Skeletal muscle tissue (tissue), 4 donors: ENCODE data around the gene WIZ. TPM values are rescaled to one million over a fixed set of nuclear protein-coding genes. Genes with fewer than 3 reads are reported as not detected.

Source experiments
- H3K27ac ChIP-seq: one replicate; pipeline ENCODE4 v1.7.0; 2013; ENCODE audit warnings: mild to moderate bottlenecking, low read depth, low read length, inconsistent platforms
- H3K27me3 ChIP-seq, 3 donors: one replicate each; pipeline ENCODE4 v1.7.0; 2013; ENCODE audit warnings: low read length in 3 of 3; ENCODE audit not compliant: control insufficient read depth in 3 of 3, insufficient read depth in 3 of 3
- H3K36me3 ChIP-seq, 3 donors: one replicate each; pipeline ENCODE4 v1.7.0; 2013; ENCODE audit warnings: low read length in 3 of 3; ENCODE audit not compliant: control insufficient read depth in 3 of 3, insufficient read depth in 3 of 3
- H3K4me1 ChIP-seq, 3 donors: one replicate each; pipeline ENCODE4 v1.7.0; 2013; ENCODE audit warnings: low read length in 3 of 3, mild to moderate bottlenecking in 3 of 3; ENCODE audit not compliant: control insufficient read depth in 3 of 3, insufficient read depth in 3 of 3
- H3K4me3 ChIP-seq, 3 donors: one replicate each; pipeline ENCODE4 v1.7.0; 2013; ENCODE audit warnings: low read length in 3 of 3
- H3K9ac ChIP-seq, 3 donors: one replicate each; pipeline ENCODE4 v1.7.0; 2013; ENCODE audit warnings: low read length in 3 of 3, mild to moderate bottlenecking in 3 of 3, moderate library complexity in 2 of 3, low read depth in 1 of 3
- H3K9me3 ChIP-seq, 3 donors: one replicate each; pipeline ENCODE4 v1.7.0; 2013; ENCODE audit warnings: low read length in 3 of 3; ENCODE audit not compliant: control insufficient read depth in 3 of 3
- total RNA-seq: library from RNA; depleted of rRNA; stranded (reverse); fragments of >200 nt; gene quantifications from one replicate; pipeline ENCODE4 v1.2.3, GENCODE V29; 2014
- donor health status: Osteomylitis.

The WIZ gene
- total RNA-seq, 1 donor from 2014 or later = 3.7 TPM

DNA sequence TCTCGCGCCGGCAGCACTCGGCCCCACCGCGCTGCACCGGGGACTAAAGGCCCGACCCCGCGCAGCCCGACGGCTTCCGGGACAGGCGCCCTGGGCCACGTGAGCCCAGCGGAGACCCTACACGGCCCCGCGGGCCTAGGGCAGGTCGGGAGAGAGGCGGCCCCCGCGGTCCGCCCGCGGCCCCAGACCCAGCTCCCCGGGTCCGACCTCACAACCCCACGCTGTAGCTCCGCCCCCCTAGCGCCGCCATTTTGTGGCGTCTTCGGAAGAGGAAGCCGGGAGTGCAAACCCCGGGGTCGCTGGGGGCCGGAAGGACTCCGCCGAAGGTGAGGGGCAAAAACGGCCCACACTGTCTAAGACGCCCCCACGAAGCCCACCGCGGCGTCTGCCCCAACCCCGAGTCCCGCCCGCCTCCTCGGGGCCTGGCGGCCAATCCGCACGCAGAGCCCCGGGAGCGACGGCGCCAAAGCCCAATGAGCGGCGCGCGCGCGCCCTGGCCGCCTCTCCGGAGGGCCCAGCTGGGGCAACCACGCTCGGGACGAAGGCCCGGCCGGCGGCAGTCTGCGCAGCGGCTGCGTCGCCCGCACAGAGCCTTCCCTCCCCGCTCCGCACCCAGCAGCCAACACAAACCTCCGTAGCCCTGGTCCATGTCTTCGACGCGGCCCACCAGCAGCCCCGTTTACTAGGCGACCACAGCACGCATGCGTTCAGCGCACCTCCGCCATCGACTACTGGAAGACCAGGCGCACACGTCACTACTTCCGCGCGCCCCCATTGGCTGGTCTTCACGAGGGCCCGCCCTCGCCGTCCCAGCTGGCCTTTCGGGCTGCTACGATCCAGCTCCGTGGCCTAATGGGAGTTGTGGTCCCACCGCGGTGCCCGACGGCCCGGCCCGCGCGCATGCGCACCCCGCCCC, 70.4 kb downstream of the WIZ start, which contains the start of gene AKAP8:
Gene AKAP8, minus strand, starts transcription at position 705 of the 916 bp plus-strand sequence. Its CDS starts 56 bp downstream, at position 649.
- no peaks in the 10 kb centered on the region for H3K27me3 ChIP-seq
- H3K4me3 ChIP-seq = peak within 1 kb of the TSS; percentile 96 to 100 (median 99)
- H3K27ac ChIP-seq = peak within 1 kb of the TSS; percentile 96
- H3K9me3 ChIP-seq = no peaks in the 10 kb centered on the region
- peaks cover 35 to 51% (median 41%) of the 10 kb centered on the region in 3 donors for H3K4me1 ChIP-seq
- peaks cover 2 to 4% (median 3%) of the 10 kb centered on the region in 3 donors for H3K36me3 ChIP-seq
- H3K9ac ChIP-seq = peak within 1 kb of the TSS; percentile 97 to 99 (median 98)

- H3K9ac ChIP-seq = peak overlapping the region; percentile 97 to 99 (median 98)
- peak overlapping the region; percentile 96 for H3K27ac ChIP-seq
- peaks cover 41 to 57% (median 48%) of the 10 kb centered on the region in 3 donors for H3K4me1 ChIP-seq
- peaks cover 3 to 6% (median 4%) of the 10 kb centered on the region in 3 donors for H3K36me3 ChIP-seq
- H3K27me3 ChIP-seq = no peaks in the 10 kb centered on the region
- no peaks in the 10 kb centered on the region for H3K9me3 ChIP-seq
- peak overlapping the region; percentile 96 to 100 (median 99) for H3K4me3 ChIP-seq
Observed at GRCh38 chr19:15378534-15379082, 71.1 kb downstream of the WIZ start.

DNA sequence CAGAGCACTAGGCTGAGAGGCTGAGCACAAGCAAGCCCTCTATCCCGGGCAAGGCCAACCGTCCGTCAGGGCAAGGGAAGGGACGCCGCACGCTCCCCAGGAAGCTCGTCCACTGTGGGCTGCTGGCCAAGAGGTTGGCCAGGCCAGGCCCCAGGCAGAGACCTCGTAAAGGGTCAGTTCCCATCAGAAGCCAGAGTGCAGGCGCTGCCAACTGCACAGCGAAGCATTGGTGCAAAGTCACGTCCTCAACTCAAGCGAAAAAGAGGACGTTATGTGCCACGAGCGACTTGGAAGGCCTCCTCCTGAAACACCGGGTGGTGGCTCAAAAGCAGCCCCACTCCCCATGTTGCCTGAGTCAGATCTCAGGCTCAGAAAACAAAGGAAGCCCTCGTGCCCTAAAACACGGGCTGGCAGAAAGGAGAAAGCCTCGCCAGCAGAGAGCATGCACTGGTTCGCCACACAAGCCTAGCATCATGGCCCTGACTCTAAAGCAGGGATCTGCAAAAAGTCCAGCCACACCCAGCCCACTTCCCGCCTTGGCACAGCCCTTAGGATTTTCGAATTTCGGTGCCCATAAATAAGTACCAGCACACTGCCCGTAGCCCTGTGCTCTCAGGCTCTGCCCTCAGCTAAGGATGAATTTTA, 74.8 kb downstream of the WIZ start:
- H3K9ac ChIP-seq = peak overlapping the region; percentile 70 to 81 (median 73)
- H3K4me1 ChIP-seq = peaks cover 41 to 48% (median 47%) of the 10 kb centered on the region in 3 donors
- H3K36me3 ChIP-seq = peaks cover 21 to 35% (median 33%) of the 10 kb centered on the region in 3 donors
- H3K27ac ChIP-seq = peak overlapping the region; percentile 73
- H3K9me3 ChIP-seq = no peaks in the 10 kb centered on the region
- H3K4me3 ChIP-seq = peak overlapping the region; percentile 19 to 70 (median 58)
- no peaks in the 10 kb centered on the region for H3K27me3 ChIP-seq

- Histone ChIP-seq H3K9me3 (no peaks in the 10 kb centered on the region), H3K27me3 (no peaks in the 10 kb centered on the region), H3K27ac (peak overlapping the region; percentile 73), H3K9ac (peak overlapping the region in 2 of 3 donors; percentile 70 to 81), H3K4me1 (peaks cover 41 to 48% (median 47%) of the 10 kb centered on the region in 3 donors), H3K36me3 (peaks cover 28 to 42% (median 41%) of the 10 kb centered on the region in 3 donors), H3K4me3 (peak overlapping the region; percentile 19 to 70 (median 58))
Observed at GRCh38 chr19:15374105-15374651, 75.6 kb downstream of the WIZ start.

GRCh38 chr19:15373644-15374043, 76.1 kb downstream of the WIZ start:
- Histone ChIP-seq H3K4me3 (no peak overlapping the region), H3K9ac (peak overlapping the region in 1 of 3 donors; percentile 81), H3K27ac (peak overlapping the region; percentile 73), H3K27me3 (no peaks in the 10 kb centered on the region), H3K4me1 (peaks cover 41 to 46% (median 44%) of the 10 kb centered on the region in 3 donors), H3K9me3 (no peaks in the 10 kb centered on the region), H3K36me3 (peaks cover 33 to 47% (median 44%) of the 10 kb centered on the region in 3 donors)

GRCh38 chr19:15372891-15373301, 76.9 kb downstream of the WIZ start:
- peaks cover 33 to 42% (median 38%) of the 10 kb centered on the region in 3 donors for H3K4me1 ChIP-seq
- no peak overlapping the region for H3K27ac ChIP-seq
- no peaks in the 10 kb centered on the region for H3K27me3 ChIP-seq

GRCh38 chr19:15372470-15372869, 77.3 kb downstream of the WIZ start:
- Histone ChIP-seq H3K36me3 (peaks cover 45 to 57% (median 56%) of the 10 kb centered on the region in 3 donors), H3K9ac (no peak overlapping the region), H3K4me3 (no peak overlapping the region), H3K9me3 (no peaks in the 10 kb centered on the region), H3K27ac (no peak overlapping the region), H3K27me3 (no peaks in the 10 kb centered on the region), H3K4me1 (peaks cover 29 to 41% (median 34%) of the 10 kb centered on the region in 3 donors)

More at GRCh38 chr19:15372891-15373301, 76.9 kb downstream of the WIZ start:
- no peaks in the 10 kb centered on the region for H3K9me3 ChIP-seq
- H3K36me3 ChIP-seq = peaks cover 41 to 54% (median 52%) of the 10 kb centered on the region in 3 donors
- H3K4me3 ChIP-seq = no peak overlapping the region
- H3K9ac ChIP-seq = no peak overlapping the region

- H3K4me3 ChIP-seq = no peak overlapping the region
- peaks cover 23 to 36% (median 28%) of the 10 kb centered on the region in 3 donors for H3K4me1 ChIP-seq
- H3K27ac ChIP-seq = no peak overlapping the region
- no peak overlapping the region for H3K9ac ChIP-seq
- no peaks in the 10 kb centered on the region for H3K27me3 ChIP-seq
- peaks cover 51 to 61% (median 59%) of the 10 kb centered on the region in 3 donors for H3K36me3 ChIP-seq
- no peaks in the 10 kb centered on the region for H3K9me3 ChIP-seq
Observed at GRCh38 chr19:15371786-15372380, 77.9 kb downstream of the WIZ start.

GRCh38 chr19:15371119-15371518, 78.6 kb downstream of the WIZ start:
- H3K4me1 ChIP-seq = peaks cover 20 to 32% (median 24%) of the 10 kb centered on the region in 3 donors
- no peak overlapping the region for H3K4me3 ChIP-seq
- H3K9ac ChIP-seq = no peak overlapping the region
- no peak overlapping the region for H3K27ac ChIP-seq
- peaks cover 52 to 64% (median 59%) of the 10 kb centered on the region in 3 donors for H3K36me3 ChIP-seq
- H3K9me3 ChIP-seq = no peaks in the 10 kb centered on the region
- H3K27me3 ChIP-seq = no peaks in the 10 kb centered on the region
